PFSK-1 (cell line): Measurements from ENCODE around the gene MSMP.

ENCODE experiments used
- POLR2AphosphoS5 ChIP-seq: IDR thresholded peaks from 2 replicates; pipeline ENCODE4 v1.6.1; 2012; ENCODE audit warnings: low read depth, mild to moderate bottlenecking, control low read depth, low read length, moderate library complexity
- TAF1 ChIP-seq: IDR thresholded peaks from 2 replicates; pipeline ENCODE4 v1.6.1; 2012; ENCODE audit warnings: low read length, control low read depth, borderline replicate concordance; ENCODE audit not compliant: insufficient read depth

GRCh38 chr9:35757226-35757891 lies 3.3 kb upstream of the MSMP start:
- TF ChIP-seq POLR2AphosphoS5 = no peak
- no peak for TF ChIP-seq TAF1
